Fibroblast of lung (primary cell): ENCODE data around the gene SLC6A1. TPM values are rescaled to one million over a fixed set of nuclear protein-coding genes. Genes with fewer than 3 reads are reported as not detected.

ENCODE experiments used
- DNase-seq, 2 donors: peaks; one replicate each; pipeline versions ENCODE4 v3.0.0 to v3.0.0-alpha.2; 2010; ENCODE audit warnings: low read depth in 2 of 2
- H2AFZ ChIP-seq: 2 replicates; pipeline ENCODE4 v1.5.1; 2012; ENCODE audit warnings: low read length, control low read depth, inconsistent platforms
- H3K27ac ChIP-seq: 2 replicates; pipeline ENCODE4 v1.5.1; 2011; ENCODE audit warnings: low read length, control low read depth; ENCODE audit not compliant: insufficient read depth
- H3K27me3 ChIP-seq: 2 replicates; pipeline ENCODE4 v1.5.1; 2011; ENCODE audit warnings: mild to moderate bottlenecking, low read length; ENCODE audit not compliant: control insufficient read depth, insufficient read depth
- H3K36me3 ChIP-seq: 2 replicates; pipeline ENCODE4 v1.5.1; 2011; ENCODE audit warnings: low read length; ENCODE audit not compliant: control insufficient read depth, insufficient read depth
- H3K4me1 ChIP-seq: 2 replicates; pipeline ENCODE4 v1.5.1; 2011; ENCODE audit warnings: low read length; ENCODE audit not compliant: control insufficient read depth, insufficient read depth; ENCODE audit errors: extremely low read depth
- H3K4me2 ChIP-seq: 2 replicates; pipeline ENCODE4 v1.5.1; 2011; ENCODE audit warnings: low read length, control low read depth; ENCODE audit not compliant: insufficient read depth; ENCODE audit errors: extremely low read depth
- H3K4me3 ChIP-seq, 4 experiments: fragments of 200-600 bp in 1 of 4; sonication (generic) in 1 of 4; replicated peaks in 1 of 4; 2 replicates each; pipeline ENCODE4 v1.5.1; 2011 to 2016; ENCODE audit warnings: low read length in 4 of 4, low read depth in 3 of 4, mild to moderate bottlenecking in 3 of 4, control low read depth in 2 of 4, inconsistent platforms in 1 of 4, mixed read lengths in 1 of 4; ENCODE audit not compliant: insufficient read depth in 1 of 4; ENCODE audit errors: control extremely low read depth in 1 of 4
- H3K79me2 ChIP-seq: 2 replicates; pipeline ENCODE4 v1.5.1; 2012; ENCODE audit warnings: mild to moderate bottlenecking, low read length, inconsistent platforms; ENCODE audit not compliant: control insufficient read depth, insufficient read depth
- H3K9ac ChIP-seq: 2 replicates; pipeline ENCODE4 v1.5.1; 2011; ENCODE audit warnings: mild to moderate bottlenecking, low read length, control low read depth; ENCODE audit not compliant: insufficient read depth
- H3K9me3 ChIP-seq: 2 replicates; pipeline ENCODE4 v1.5.1; 2012; ENCODE audit warnings: low read depth, low read length; ENCODE audit not compliant: control insufficient read depth, insufficient read depth
- H4K20me1 ChIP-seq: 2 replicates; pipeline ENCODE4 v1.5.1; 2011; ENCODE audit warnings: low read length; ENCODE audit not compliant: control insufficient read depth, insufficient read depth; ENCODE audit errors: extremely low read depth
- CTCF ChIP-seq, 2 donors: IDR thresholded peaks in 1 of 2; conservative IDR thresholded peaks in 1 of 2; 1 replicate in 1 of 2; 2 replicates in 1 of 2; pipeline ENCODE4 v1.5.1; 2011 to 2012; ENCODE audit warnings: low read length in 2 of 2, control low read depth in 1 of 2, inconsistent platforms in 1 of 2, low read depth in 1 of 2, mild to moderate bottlenecking in 1 of 2
- EZH2 ChIP-seq: IDR thresholded peaks from 2 replicates; pipeline ENCODE4 v1.5.1; 2012; ENCODE audit warnings: low read length, control low read depth, mild to moderate bottlenecking; ENCODE audit errors: missing control alignments
- polyA plus RNA-seq, 2 donors: library from polyadenylated mRNA; depleted of rRNA in 1 of 2; stranded (reverse) in 1 of 2; unstranded in 1 of 2; fragments of >200 nt; gene quantifications; 2 replicates each; pipeline ENCODE4 v1.2.1, GENCODE V29; 2011 to 2012; ENCODE audit warnings: missing spikeins in 1 of 2
- total RNA-seq: library from RNA; depleted of rRNA; stranded (reverse); fragments of >200 nt; gene quantifications from 2 replicates; pipeline ENCODE4 v1.2.1, GENCODE V29; 2014

The SLC6A1 gene
- total and polyA plus RNA-seq, 2 donors (not counting 1 experiment from before 2014, with no cell fraction given): not detected

GRCh38 chr3:10950476-10951294, 41.9 kb upstream of the SLC6A1 start:
- Histone ChIP-seq H3K36me3 (no peaks in the 10 kb centered on the region), H3K4me1 (no peaks in the 10 kb centered on the region), H2AFZ (no peak overlapping the region), H3K9me3 (no peaks in the 10 kb centered on the region), H4K20me1 (no peaks in the 10 kb centered on the region), H3K4me3 (no peak overlapping the region), H3K4me2 (no peak overlapping the region), H3K9ac (no peak overlapping the region), H3K79me2 (no peaks in the 10 kb centered on the region), H3K27me3 (no peaks in the 10 kb centered on the region), H3K27ac (no peak overlapping the region)
- DNase-seq: peak; percentile 32 to 47
- peak; percentile 63 to 69 for TF ChIP-seq CTCF (conservative IDR thresholded peaks at IDR 0.05 in 1 of 2, IDR thresholded peaks at IDR 0.05 in 1 of 2; ENCODE audit: low read depth in 1 of 2, low read length in 2 of 2)
- TF ChIP-seq EZH2: no peak

- no peak overlapping the region for H2AFZ ChIP-seq
- H3K36me3 ChIP-seq: no peaks in the 10 kb centered on the region
- H4K20me1 ChIP-seq: no peaks in the 10 kb centered on the region
- no peak overlapping the region for H3K9ac ChIP-seq
- H3K79me2 ChIP-seq: no peaks in the 10 kb centered on the region
- TF ChIP-seq EZH2 (no peak), CTCF (conservative IDR thresholded peaks at IDR 0.05 in 1 of 2, IDR thresholded peaks at IDR 0.05 in 1 of 2; ENCODE audit: low read depth in 1 of 2, low read length in 2 of 2) (no peak)
- H3K4me3 ChIP-seq: no peak overlapping the region
- no peaks in the 10 kb centered on the region for H3K9me3 ChIP-seq
- H3K4me1 ChIP-seq: no peaks in the 10 kb centered on the region
- no peak overlapping the region for H3K4me2 ChIP-seq
- DNase-seq: no peak
- H3K27ac ChIP-seq: no peak overlapping the region
- H3K27me3 ChIP-seq: no peaks in the 10 kb centered on the region
Measured at GRCh38 chr3:10951295-10951926, 41.1 kb upstream of the SLC6A1 start.

- DNase-seq: no peak
- H3K4me2 ChIP-seq: no peak overlapping the region
- no peaks in the 10 kb centered on the region for H4K20me1 ChIP-seq
- no peak overlapping the region for H2AFZ ChIP-seq
- H3K36me3 ChIP-seq: no peaks in the 10 kb centered on the region
- TF ChIP-seq EZH2 (no peak), CTCF (conservative IDR thresholded peaks at IDR 0.05 in 1 of 2, IDR thresholded peaks at IDR 0.05 in 1 of 2; ENCODE audit: low read depth in 1 of 2, low read length in 2 of 2) (no peak)
- no peaks in the 10 kb centered on the region for H3K9me3 ChIP-seq
- H3K9ac ChIP-seq: no peak overlapping the region
- no peaks in the 10 kb centered on the region for H3K27me3 ChIP-seq
- H3K27ac ChIP-seq: no peak overlapping the region
- no peak overlapping the region for H3K4me3 ChIP-seq
- no peaks in the 10 kb centered on the region for H3K79me2 ChIP-seq
- no peaks in the 10 kb centered on the region for H3K4me1 ChIP-seq
Measured at GRCh38 chr3:10952525-10952924, 40.0 kb upstream of the SLC6A1 start.
